GM19468 (cell line): ENCODE results near the gene FARS2.

Experiments
- ATAC-seq: cut with Tn5 transposase; IDR thresholded peaks from one replicate; pipeline ENCODE4 v1.9.1; 2021; ENCODE audit warnings: mild to moderate bottlenecking, moderate library complexity, moderate number of reproducible peaks; ENCODE audit not compliant: unreplicated experiment; ENCODE audit errors: extremely low read depth

FARS2 gene

GRCh38 chr6:5260661-5261544 is at the start of gene FARS2, which contains the start of gene LYRM4:
Gene FARS2, plus strand, starts transcription at chr6:5261513.
Gene LYRM4, minus strand, starts transcription at chr6:5260950. Its CDS starts 217 bp downstream, at chr6:5260733.
- peak; percentile 47 for ATAC-seq

GRCh38 chr6:5213836-5214235 is 47.5 kb upstream of the FARS2 start:
- no peak for ATAC-seq

GRCh38 chr6:5214570-5215052 is 46.7 kb upstream of the FARS2 start:
- ATAC-seq, result no peak

- ATAC-seq, result no peak
Measured at GRCh38 chr6:5215159-5215558, 46.2 kb upstream of the FARS2 start.

GRCh38 chr6:5215799-5216198 is 45.5 kb upstream of the FARS2 start:
- ATAC-seq, result no peak

- ATAC-seq, result no peak
Measured at GRCh38 chr6:5217356-5217755, 44.0 kb upstream of the FARS2 start.

GRCh38 chr6:5219011-5219691 is 42.2 kb upstream of the FARS2 start:
- no peak for ATAC-seq

- ATAC-seq, result no peak
Measured at GRCh38 chr6:5220443-5220842, 40.9 kb upstream of the FARS2 start.

GRCh38 chr6:5223309-5223708 is 38.0 kb upstream of the FARS2 start:
- no peak for ATAC-seq

- ATAC-seq, result no peak
Measured at GRCh38 chr6:5229356-5229755, 32.0 kb upstream of the FARS2 start.

GRCh38 chr6:5230081-5230480 is 31.2 kb upstream of the FARS2 start:
- no peak for ATAC-seq

GRCh38 chr6:5231289-5231688 is 30.0 kb upstream of the FARS2 start:
- no peak for ATAC-seq

- ATAC-seq, result no peak
Measured at GRCh38 chr6:5234874-5235273, 26.4 kb upstream of the FARS2 start.

GRCh38 chr6:5235830-5236229 is 25.5 kb upstream of the FARS2 start:
- ATAC-seq, result no peak

GRCh38 chr6:5237805-5238204 is 23.5 kb upstream of the FARS2 start:
- ATAC-seq, result no peak

GRCh38 chr6:5238336-5238735 is 23.0 kb upstream of the FARS2 start:
- no peak for ATAC-seq

- ATAC-seq, result no peak
Measured at GRCh38 chr6:5241252-5241651, 20.1 kb upstream of the FARS2 start.

GRCh38 chr6:5243069-5243468 is 18.2 kb upstream of the FARS2 start:
- ATAC-seq, result no peak

- ATAC-seq, result no peak
Measured at GRCh38 chr6:5246141-5247097, 14.9 kb upstream of the FARS2 start.

GRCh38 chr6:5247201-5247600 is 14.1 kb upstream of the FARS2 start:
- ATAC-seq, result no peak
